ENCODE measurements around the gene RMI1. TPM values are rescaled to one million over a fixed set of nuclear protein-coding genes. Genes with fewer than 3 reads are reported as not detected.

Gene RMI1
- total RNA-seq, 1 donor from 2014 or later = 20.3 TPM

DNA sequence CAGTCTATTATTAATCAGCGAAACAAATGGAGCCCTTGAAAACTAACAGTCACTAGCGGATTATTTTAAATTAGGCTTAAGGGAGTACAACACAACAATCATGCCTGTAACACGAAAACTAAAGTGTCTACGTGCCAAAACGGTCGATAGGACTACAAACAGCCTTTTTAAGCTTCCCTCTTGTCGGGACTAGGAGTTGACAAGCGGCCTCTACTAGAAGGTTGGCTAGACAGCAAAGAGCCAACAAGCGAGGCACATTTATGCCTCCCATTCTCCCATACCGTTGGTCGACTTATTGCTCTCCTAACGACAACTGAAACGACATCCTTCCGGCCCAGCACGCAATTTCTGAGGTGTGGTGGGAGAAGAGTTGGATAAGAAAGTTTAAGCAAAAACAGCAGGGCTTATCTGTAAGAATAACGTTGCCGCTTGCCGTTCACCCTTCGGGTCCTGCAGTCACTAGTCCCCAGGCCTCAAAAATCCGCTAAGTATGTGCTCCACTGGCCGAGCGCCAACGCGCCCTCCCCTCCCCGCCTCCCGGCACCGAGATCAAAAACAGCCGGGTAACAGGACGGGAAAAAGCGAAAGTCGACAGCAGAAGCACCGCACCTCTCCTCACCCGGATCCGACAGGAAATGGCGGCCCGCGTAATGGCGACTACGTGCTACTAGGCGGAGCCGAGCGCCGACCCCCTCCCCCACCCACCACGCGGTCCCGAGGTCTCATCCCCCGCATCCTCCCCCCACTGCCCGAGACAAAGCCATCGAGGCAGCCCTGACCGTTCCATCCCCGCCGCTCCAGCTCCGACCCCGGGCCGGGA is 1.4 kb upstream of the RMI1 start:
- peak overlapping the region; percentile 100 for H3K27ac Mint-ChIP-seq
- peaks cover 3% of the 10 kb centered on the region for H3K27me3 Mint-ChIP-seq
- H3K4me3 Mint-ChIP-seq = peak overlapping the region; percentile 97
- peak; percentile 84 for DNase-seq (ENCODE audit: extremely low spot score, unreplicated experiment)
- peaks cover 47% of the 10 kb centered on the region for H3K36me3 Mint-ChIP-seq
- H3K9me3 Mint-ChIP-seq = no peaks in the 10 kb centered on the region
- peaks cover 47% of the 10 kb centered on the region for H3K4me1 Mint-ChIP-seq (ENCODE audit: unreplicated experiment)
- TF ChIP-seq CTCF (conservative IDR thresholded peaks at IDR 0.05) = no peak

DNA sequence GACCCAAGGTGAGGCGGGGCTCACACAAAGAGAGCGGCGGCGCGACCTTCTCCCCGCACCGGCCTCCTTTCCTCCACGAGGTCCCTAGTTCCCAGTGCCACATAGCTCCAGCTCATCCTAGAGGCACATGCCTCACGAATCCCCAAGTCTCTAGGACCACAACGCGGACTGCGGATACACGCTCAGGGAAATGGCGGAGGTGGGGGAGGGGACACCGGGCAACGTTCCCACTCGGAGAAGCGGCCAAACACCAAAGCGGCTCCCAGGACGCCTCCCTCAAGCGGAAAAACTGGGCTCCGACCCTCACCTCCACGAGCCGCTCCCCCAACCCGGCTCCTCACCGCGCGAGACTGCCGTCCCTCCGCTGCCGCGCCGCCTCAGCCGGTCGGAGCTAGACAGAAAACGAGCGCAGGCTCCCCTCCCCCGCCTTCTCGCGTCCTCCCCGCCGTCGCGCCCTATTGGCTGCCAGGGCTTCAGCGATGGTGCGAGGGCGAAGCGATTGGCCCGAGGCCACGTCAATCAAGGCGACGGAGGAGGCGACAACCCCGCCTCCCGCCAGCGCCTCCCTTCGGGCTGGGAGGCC is 702 bp upstream of the RMI1 start, which contains the start of gene HNRNPK:
TSS of gene HNRNPK (minus strand) at position 404 of the 583 bp plus-strand sequence. CDS start 1,963 bp downstream, outside the sequence.
- Mint-ChIP-seq H3K4me1 (ENCODE audit: unreplicated experiment) (peaks cover 41% of the 10 kb centered on the region), H3K36me3 (peaks cover 40% of the 10 kb centered on the region), H3K27me3 (peaks cover 3% of the 10 kb centered on the region), H3K4me3 (peak within 1 kb of the TSS; percentile 97), H3K9me3 (no peaks in the 10 kb centered on the region), H3K27ac (peak within 1 kb of the TSS; percentile 100)
- DNase-seq (ENCODE audit: extremely low spot score, unreplicated experiment) = peak; percentile 100
- no peak for TF ChIP-seq CTCF (conservative IDR thresholded peaks at IDR 0.05)

GRCh38 chr9:83981126-83981871 is 694 bp downstream of the RMI1 start:
- H3K27me3 Mint-ChIP-seq = peaks cover 3% of the 10 kb centered on the region
- DNase-seq (ENCODE audit: extremely low spot score, unreplicated experiment) = no peak
- peaks cover 26% of the 10 kb centered on the region for H3K36me3 Mint-ChIP-seq

DNA sequence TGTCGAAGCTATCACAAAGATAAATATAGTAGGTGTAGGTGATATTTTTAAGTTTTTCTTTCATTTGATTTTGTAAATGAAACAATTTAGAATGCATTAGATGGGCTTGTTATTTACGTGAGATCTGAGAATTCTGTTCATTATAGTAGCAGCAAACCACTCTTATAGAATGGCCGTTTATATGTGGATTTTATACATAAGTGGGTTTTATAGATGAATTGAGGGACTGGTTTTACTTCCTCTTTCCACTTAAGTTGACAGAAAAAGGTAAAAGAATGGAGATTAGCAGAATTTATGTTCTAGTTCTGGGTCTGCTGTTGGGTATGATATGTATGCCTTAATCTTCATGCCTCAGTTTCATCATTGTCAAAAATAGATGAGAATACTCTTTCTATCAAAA is 5.6 kb downstream of the RMI1 start:
- no peak for TF ChIP-seq CTCF (conservative IDR thresholded peaks at IDR 0.05)
- Mint-ChIP-seq H3K4me3 (no peak overlapping the region), H3K4me1 (ENCODE audit: unreplicated experiment) (peaks cover 33% of the 10 kb centered on the region), H3K36me3 (peaks cover 19% of the 10 kb centered on the region), H3K27ac (no peak overlapping the region), H3K27me3 (no peaks in the 10 kb centered on the region), H3K9me3 (no peaks in the 10 kb centered on the region)
- no peak for DNase-seq (ENCODE audit: extremely low spot score, unreplicated experiment)

More at GRCh38 chr9:83981126-83981871, 694 bp downstream of the RMI1 start:
- Mint-ChIP-seq H3K4me1 (ENCODE audit: unreplicated experiment) (peaks cover 32% of the 10 kb centered on the region), H3K9me3 (no peaks in the 10 kb centered on the region), H3K4me3 (peak overlapping the region; percentile 97), H3K27ac (peak overlapping the region; percentile 100)
- no peak for TF ChIP-seq CTCF (conservative IDR thresholded peaks at IDR 0.05)

GRCh38 chr9:83986765-83987401 is 6.3 kb downstream of the RMI1 start:
- H3K36me3 Mint-ChIP-seq = peaks cover 23% of the 10 kb centered on the region
- DNase-seq (ENCODE audit: extremely low spot score, unreplicated experiment) = no peak
- H3K27me3 Mint-ChIP-seq = no peaks in the 10 kb centered on the region
- peaks cover 28% of the 10 kb centered on the region for H3K4me1 Mint-ChIP-seq (ENCODE audit: unreplicated experiment)
- H3K9me3 Mint-ChIP-seq = no peaks in the 10 kb centered on the region
- peak overlapping the region; percentile 60 for H3K4me3 Mint-ChIP-seq
- TF ChIP-seq CTCF (conservative IDR thresholded peaks at IDR 0.05) = no peak
- H3K27ac Mint-ChIP-seq = peak overlapping the region; percentile 87

All from type B pancreatic cell (in vitro differentiated cells).